IMR-90 (cell line): ENCODE data around the gene RIOX2.

Experiments used
- CEBPB ChIP-seq: IDR thresholded peaks from 2 replicates; pipeline ENCODE4 v1.6.1; 2012; ENCODE audit warnings: low read depth, low read length, improper control_type of control experiment
- CTCF ChIP-seq: conservative IDR thresholded peaks from 2 replicates; pipeline ENCODE4 v1.5.1; 2012; ENCODE audit warnings: mild to moderate bottlenecking, low read depth, low read length, improper control_type of control experiment
- MAFK ChIP-seq: IDR thresholded peaks from 2 replicates; pipeline ENCODE4 v1.6.1; 2012; ENCODE audit warnings: low read depth, low read length, improper control_type of control experiment
- MXI1 ChIP-seq: IDR thresholded peaks from 2 replicates; pipeline ENCODE4 v1.6.1; 2012; ENCODE audit warnings: low read depth, mild to moderate bottlenecking, low read length, moderate library complexity, borderline replicate concordance
- POLR2A ChIP-seq: IDR thresholded peaks from 2 replicates; pipeline ENCODE4 v1.6.1; 2012; ENCODE audit warnings: mild to moderate bottlenecking, low read depth, low read length
- RAD21 ChIP-seq: IDR thresholded peaks from 2 replicates; pipeline ENCODE4 v1.6.1; 2012; ENCODE audit warnings: low read length, improper control_type of control experiment
- RCOR1 ChIP-seq: IDR thresholded peaks from 2 replicates; pipeline ENCODE4 v1.6.1; 2012; ENCODE audit warnings: mild to moderate bottlenecking, low read length, improper control_type of control experiment; ENCODE audit not compliant: insufficient replicate concordance
- USF2 ChIP-seq: fragments of 150-350 bp; IDR thresholded peaks from 2 replicates; pipeline ENCODE4 v1.6.1; 2017; ENCODE audit warnings: mild to moderate bottlenecking, antibody characterized with exemption, low read length, low read depth

DNA sequence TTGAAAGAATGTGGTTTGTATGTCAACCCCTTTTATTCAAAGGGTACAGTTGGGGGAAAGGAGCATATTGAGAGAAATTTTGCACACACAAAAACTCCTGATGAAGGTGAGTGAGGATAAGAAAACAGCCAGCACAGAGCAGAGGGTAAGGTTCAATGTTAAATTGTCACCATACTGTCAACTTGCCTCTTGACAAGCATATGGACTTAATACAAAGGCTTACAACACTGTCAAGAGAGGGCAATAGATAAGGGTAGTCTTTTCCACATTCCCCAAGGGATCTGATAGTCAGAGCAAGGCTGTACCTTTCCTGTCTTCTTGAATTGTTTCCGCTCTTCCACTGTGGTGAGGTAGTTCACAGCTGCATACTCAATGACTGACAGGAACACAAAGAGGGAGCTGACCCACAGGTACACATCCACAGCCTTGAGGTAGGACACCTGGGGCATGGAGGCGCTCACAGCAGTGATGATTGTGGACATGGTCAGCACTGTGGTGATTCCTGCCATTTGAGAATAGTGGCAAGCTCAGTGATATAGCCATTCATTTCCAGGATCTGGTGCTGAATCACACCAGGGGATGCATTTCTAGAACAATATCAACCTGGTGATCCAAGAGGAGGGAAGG, 20.4 kb upstream of the RIOX2 start:
- TF ChIP-seq CTCF (no peak), POLR2A (no peak), RAD21 (no peak), USF2 (no peak), RCOR1 (no peak), MXI1 (no peak), MAFK (no peak), CEBPB (no peak)
